Loucy (cell line): ENCODE results near the gene DUS3L.

Experiments used
- EZH2phosphoT487 ChIP-seq: fragments of 200-600 bp; IDR thresholded peaks from 2 replicates; pipeline ENCODE4 v1.6.1; 2018; ENCODE audit warnings: antibody characterized with exemption, mild to moderate bottlenecking, moderate library complexity, borderline replicate concordance
- TF ChIP-seq, protein P1 (sequence below): fragments of 200-600 bp; sonication (generic); conservative IDR thresholded peaks from 2 replicates; pipeline ENCODE4 v1.5.1; 2014; ENCODE audit warnings: mild to moderate bottlenecking, antibody characterized with exemption, low read length

DNA sequence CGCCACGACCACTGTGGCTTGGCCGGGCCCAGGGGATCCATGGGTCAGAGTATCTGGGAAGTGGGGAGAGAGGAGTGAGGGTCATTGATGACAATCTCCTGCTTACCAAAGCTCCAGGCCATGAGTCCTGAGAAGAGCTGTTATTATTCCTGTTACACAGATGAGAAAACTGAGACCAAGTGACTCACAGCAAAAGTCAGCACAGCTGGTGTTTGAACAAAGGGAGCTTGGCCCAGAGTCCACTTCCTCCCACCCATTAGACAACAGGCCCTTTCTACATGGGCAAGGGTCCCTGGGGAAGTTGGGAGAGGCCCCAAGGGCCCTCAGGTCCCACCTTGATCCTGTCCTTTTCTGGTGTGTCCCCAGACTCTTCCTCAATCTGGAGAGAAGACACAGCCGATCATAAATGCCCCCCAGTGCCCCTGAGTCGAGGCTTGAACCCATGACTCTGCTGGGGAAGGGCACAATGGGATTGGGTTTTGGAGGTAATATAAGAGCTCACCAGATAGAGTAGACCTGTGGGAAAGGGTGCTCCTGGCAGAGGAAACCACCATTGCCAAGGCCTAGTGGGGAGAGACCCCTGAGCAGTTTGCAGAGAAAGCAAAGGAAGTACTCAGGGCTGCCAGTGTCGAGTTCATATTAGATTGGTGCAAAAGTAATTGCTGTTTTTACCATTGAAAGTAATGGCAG, 41.7 kb upstream of the DUS3L start:
- TF ChIP-seq, protein P1, sequence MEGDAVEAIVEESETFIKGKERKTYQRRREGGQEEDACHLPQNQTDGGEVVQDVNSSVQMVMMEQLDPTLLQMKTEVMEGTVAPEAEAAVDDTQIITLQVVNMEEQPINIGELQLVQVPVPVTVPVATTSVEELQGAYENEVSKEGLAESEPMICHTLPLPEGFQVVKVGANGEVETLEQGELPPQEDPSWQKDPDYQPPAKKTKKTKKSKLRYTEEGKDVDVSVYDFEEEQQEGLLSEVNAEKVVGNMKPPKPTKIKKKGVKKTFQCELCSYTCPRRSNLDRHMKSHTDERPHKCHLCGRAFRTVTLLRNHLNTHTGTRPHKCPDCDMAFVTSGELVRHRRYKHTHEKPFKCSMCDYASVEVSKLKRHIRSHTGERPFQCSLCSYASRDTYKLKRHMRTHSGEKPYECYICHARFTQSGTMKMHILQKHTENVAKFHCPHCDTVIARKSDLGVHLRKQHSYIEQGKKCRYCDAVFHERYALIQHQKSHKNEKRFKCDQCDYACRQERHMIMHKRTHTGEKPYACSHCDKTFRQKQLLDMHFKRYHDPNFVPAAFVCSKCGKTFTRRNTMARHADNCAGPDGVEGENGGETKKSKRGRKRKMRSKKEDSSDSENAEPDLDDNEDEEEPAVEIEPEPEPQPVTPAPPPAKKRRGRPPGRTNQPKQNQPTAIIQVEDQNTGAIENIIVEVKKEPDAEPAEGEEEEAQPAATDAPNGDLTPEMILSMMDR = no peak
- no peak for TF ChIP-seq EZH2phosphoT487
